GM23248 (cell line): ENCODE data around the gene CAVIN2. TPM values are rescaled to one million over a fixed set of nuclear protein-coding genes. Genes with fewer than 3 reads are reported as not detected.

Source experiments
- DNase-seq: peaks from one replicate; pipeline ENCODE4 v3.0.0-alpha.2; 2015
- H2AFZ ChIP-seq: fragments of 200-600 bp; sonication (generic); 2 replicates; pipeline ENCODE4 v1.6.1; 2016; ENCODE audit warnings: antibody characterized with exemption
- H3F3A ChIP-seq: fragments of 200-600 bp; sonication (generic); 2 replicates; pipeline ENCODE4 v1.6.1; 2016; ENCODE audit warnings: mild to moderate bottlenecking, antibody characterized with exemption, mixed run types; ENCODE audit not compliant: insufficient read depth
- H3K27ac ChIP-seq: fragments of 200-600 bp; sonication (generic); 2 replicates; pipeline ENCODE4 v1.5.1; 2016; ENCODE audit warnings: mild to moderate bottlenecking
- H3K27me3 ChIP-seq: fragments of 200-600 bp; sonication (generic); replicated peaks from 2 replicates; pipeline ENCODE4 v1.6.1; 2016; ENCODE audit warnings: mild to moderate bottlenecking; ENCODE audit not compliant: insufficient read depth
- H3K36me3 ChIP-seq: fragments of 200-600 bp; sonication (generic); 2 replicates; pipeline ENCODE4 v1.6.1; 2016; ENCODE audit warnings: low read depth, mild to moderate bottlenecking
- H3K4me1 ChIP-seq: fragments of 200-600 bp; sonication (generic); 2 replicates; pipeline ENCODE4 v1.6.1; 2016; ENCODE audit warnings: mild to moderate bottlenecking; ENCODE audit not compliant: insufficient read depth
- H3K4me2 ChIP-seq: fragments of 200-600 bp; sonication (generic); one replicate; pipeline ENCODE4 v1.6.1; 2016; ENCODE audit warnings: mild to moderate bottlenecking; ENCODE audit not compliant: unreplicated experiment
- H3K4me3 ChIP-seq: fragments of 200-600 bp; sonication (generic); 2 replicates; pipeline ENCODE4 v1.5.1; 2016; ENCODE audit warnings: mild to moderate bottlenecking
- H3K79me2 ChIP-seq: fragments of 200-600 bp; sonication (generic); 2 replicates; pipeline ENCODE4 v1.6.1; 2016; ENCODE audit warnings: mild to moderate bottlenecking; ENCODE audit not compliant: insufficient read depth
- H3K9ac ChIP-seq: fragments of 200-600 bp; sonication (generic); 2 replicates; pipeline ENCODE4 v1.6.1; 2016; ENCODE audit warnings: mild to moderate bottlenecking
- H3K9me2 ChIP-seq: fragments of 200-600 bp; sonication (generic); 2 replicates; pipeline ENCODE4 v1.6.1; 2016; ENCODE audit warnings: mixed run types, mild to moderate bottlenecking, moderate library complexity; ENCODE audit not compliant: insufficient read depth
- H3K9me3 ChIP-seq: fragments of 200-600 bp; sonication (generic); one replicate; pipeline ENCODE4 v1.6.1; 2017; ENCODE audit warnings: low read depth
- H4K20me1 ChIP-seq: fragments of 200-600 bp; sonication (generic); 2 replicates; pipeline ENCODE4 v1.6.0; 2016; ENCODE audit not compliant: insufficient read depth
- EZH2 ChIP-seq: fragments of 200-600 bp; sonication (generic); IDR thresholded peaks from 2 replicates; pipeline ENCODE4 v1.6.1; 2018; ENCODE audit warnings: antibody characterized with exemption, mild to moderate bottlenecking; ENCODE audit not compliant: insufficient read depth, poor library complexity, severe bottlenecking
- EZH2phosphoT487 ChIP-seq: fragments of 200-600 bp; sonication (generic); IDR thresholded peaks from 2 replicates; pipeline ENCODE4 v1.6.1; 2018; ENCODE audit warnings: antibody characterized with exemption, moderate library complexity, mild to moderate bottlenecking, low read depth; ENCODE audit not compliant: insufficient read depth
- WGBS, 2 experiments: methylation state at CpG; one replicate each; pipeline ENCODE4 v1.1.6; 2015 to 2017; ENCODE audit warnings: low lambda C conversion rate in 2 of 2, low coverage in 1 of 2; ENCODE audit errors: missing lambda C conversion rate in 2 of 2; 5-methylcytosine and 5-hydroxymethylcytosine counted together
- in situ Hi-C: fragments of 300-500 bp; cut with MboI; formaldehyde crosslinking; loops from 2 replicates; pipeline ENCODE4 v1.15.0; 2020
- polyA plus RNA-seq: library from polyadenylated mRNA; unstranded; fragments of >200 nt; fragmentation: Nextera tagmentation; extraction: Ambion mirVana; gene quantifications from 2 replicates; pipeline ENCODE4 v1.2.1, GENCODE V29; 2016
- total RNA-seq: library from RNA; depleted of rRNA; stranded (reverse); fragments of >200 nt; shearing (Covaris generic); gene quantifications from 2 replicates; pipeline ENCODE4 v1.2.3, GENCODE V29; 2014

CAVIN2 gene
- total and polyA plus RNA-seq, 2 experiments from 2014 or later = 3.1 to 5.2 TPM

DNA sequence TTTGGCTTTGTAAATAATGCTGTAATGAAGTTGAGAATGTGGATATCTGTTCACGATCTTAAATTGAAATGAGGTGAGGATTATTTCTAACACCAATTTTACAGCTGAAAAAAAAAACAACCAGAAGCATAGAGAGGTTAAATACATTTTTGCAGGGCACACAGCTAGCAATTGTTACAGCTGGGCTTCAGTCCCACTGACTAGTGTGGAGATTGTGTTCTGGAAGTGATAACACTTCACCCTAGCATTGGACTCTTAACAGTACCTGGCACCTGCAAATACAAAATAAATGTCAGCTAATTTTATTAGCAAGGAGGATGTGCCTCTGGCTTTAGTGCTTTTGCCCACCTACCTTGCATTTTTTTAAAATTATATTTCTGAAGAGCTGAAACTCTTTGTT is 28.8 kb downstream of the CAVIN2 start:
- no peaks in the 10 kb centered on the region for H3K9me2 ChIP-seq
- no peaks in the 10 kb centered on the region for H3K9me3 ChIP-seq
- no peaks in the 10 kb centered on the region for H3K79me2 ChIP-seq
- no peaks in the 10 kb centered on the region for H4K20me1 ChIP-seq
- H3K9ac ChIP-seq = no peak overlapping the region
- no peak overlapping the region for H3K4me2 ChIP-seq
- DNase-seq = no peak
- no peaks in the 10 kb centered on the region for H3K36me3 ChIP-seq
- H2AFZ ChIP-seq = no peak overlapping the region
- WGBS, 2 experiments = 96 to 97% methylated on average over 1 of the region's 1 CpG
- no peaks in the 10 kb centered on the region for H3K27me3 ChIP-seq
- no peak for TF ChIP-seq EZH2
- no peak for TF ChIP-seq EZH2phosphoT487
- no peak overlapping the region for H3K27ac ChIP-seq
- no peaks in the 10 kb centered on the region for H3F3A ChIP-seq
- H3K4me3 ChIP-seq = no peak overlapping the region
- no peaks in the 10 kb centered on the region for H3K4me1 ChIP-seq
- in situ Hi-C loops = loop anchor here (25.0 kb wide), 2 partner anchors 256 to 469 kb away; no protein-coding TSS in a partner anchor

DNA sequence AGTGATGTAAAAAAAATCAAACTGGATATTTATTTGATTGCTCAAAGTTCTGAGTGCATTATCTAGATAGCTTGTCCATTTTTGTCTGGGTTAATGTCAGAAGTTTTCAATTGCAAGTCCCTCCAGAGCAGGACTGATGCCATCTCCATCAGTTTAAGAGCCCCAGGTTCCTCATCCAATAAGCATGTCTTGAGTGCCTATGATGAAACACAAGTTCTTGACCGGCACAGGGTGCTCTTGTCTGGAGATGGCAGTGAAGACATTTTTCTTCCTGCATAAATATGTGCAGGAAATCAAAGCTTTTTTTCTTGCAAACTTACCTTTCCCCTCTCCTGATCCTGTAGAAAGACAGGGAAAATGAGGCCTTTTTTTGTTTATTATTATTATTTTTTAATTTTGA is 31.9 kb downstream of the CAVIN2 start:
- Histone ChIP-seq H3K4me1 (no peaks in the 10 kb centered on the region), H3K79me2 (no peaks in the 10 kb centered on the region), H3K9ac (no peak overlapping the region), H3K9me2 (no peaks in the 10 kb centered on the region), H3F3A (no peaks in the 10 kb centered on the region), H3K4me2 (no peak overlapping the region), H3K36me3 (no peaks in the 10 kb centered on the region), H3K9me3 (no peaks in the 10 kb centered on the region), H3K27ac (no peak overlapping the region), H4K20me1 (no peaks in the 10 kb centered on the region), H3K27me3 (no peaks in the 10 kb centered on the region), H3K4me3 (no peak overlapping the region), H2AFZ (no peak overlapping the region)
- no peak for DNase-seq
- in situ Hi-C loops = loop anchor here (25.0 kb wide), 2 partner anchors 253 to 472 kb away; no protein-coding TSS in a partner anchor
- no peak for TF ChIP-seq EZH2phosphoT487
- TF ChIP-seq EZH2 = no peak
- WGBS, 2 experiments = 78 to 83% methylated on average over 1 of the region's 1 CpG

DNA sequence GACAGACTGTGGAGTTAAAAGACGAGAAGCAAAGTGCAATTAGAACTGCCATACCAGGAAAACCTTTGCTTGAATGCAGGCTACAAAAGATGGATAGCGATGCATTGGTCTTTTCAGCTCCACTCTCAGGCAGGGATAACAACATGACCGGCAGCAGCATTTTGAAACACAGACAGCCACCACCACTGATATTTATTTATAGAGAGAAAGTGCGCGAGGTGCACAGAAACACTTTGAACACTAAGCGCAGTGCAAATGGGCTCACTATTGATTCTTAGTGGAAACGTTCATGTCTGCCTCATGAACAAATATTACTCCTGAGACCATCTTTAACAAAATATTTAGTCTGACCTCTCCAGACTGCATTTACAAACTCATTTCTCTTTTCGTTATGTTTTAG is 32.9 kb downstream of the CAVIN2 start:
- Histone ChIP-seq H3K9me3 (no peaks in the 10 kb centered on the region), H3K79me2 (no peaks in the 10 kb centered on the region), H3K9ac (no peak overlapping the region), H3F3A (no peaks in the 10 kb centered on the region), H3K9me2 (no peaks in the 10 kb centered on the region), H4K20me1 (no peaks in the 10 kb centered on the region), H3K36me3 (no peaks in the 10 kb centered on the region), H3K4me2 (no peak overlapping the region), H3K4me1 (no peaks in the 10 kb centered on the region), H3K4me3 (no peak overlapping the region), H2AFZ (no peak overlapping the region), H3K27ac (no peak overlapping the region), H3K27me3 (no peaks in the 10 kb centered on the region)
- in situ Hi-C loops = loop anchor here (5.0 to 25.0 kb wide), 3 partner anchors 252 to 473 kb away; no protein-coding TSS in a partner anchor
- WGBS, 2 experiments = 85 to 87% methylated on average over 8 of the region's 8 CpGs
- no peak for DNase-seq
- no peak for TF ChIP-seq EZH2

DNA sequence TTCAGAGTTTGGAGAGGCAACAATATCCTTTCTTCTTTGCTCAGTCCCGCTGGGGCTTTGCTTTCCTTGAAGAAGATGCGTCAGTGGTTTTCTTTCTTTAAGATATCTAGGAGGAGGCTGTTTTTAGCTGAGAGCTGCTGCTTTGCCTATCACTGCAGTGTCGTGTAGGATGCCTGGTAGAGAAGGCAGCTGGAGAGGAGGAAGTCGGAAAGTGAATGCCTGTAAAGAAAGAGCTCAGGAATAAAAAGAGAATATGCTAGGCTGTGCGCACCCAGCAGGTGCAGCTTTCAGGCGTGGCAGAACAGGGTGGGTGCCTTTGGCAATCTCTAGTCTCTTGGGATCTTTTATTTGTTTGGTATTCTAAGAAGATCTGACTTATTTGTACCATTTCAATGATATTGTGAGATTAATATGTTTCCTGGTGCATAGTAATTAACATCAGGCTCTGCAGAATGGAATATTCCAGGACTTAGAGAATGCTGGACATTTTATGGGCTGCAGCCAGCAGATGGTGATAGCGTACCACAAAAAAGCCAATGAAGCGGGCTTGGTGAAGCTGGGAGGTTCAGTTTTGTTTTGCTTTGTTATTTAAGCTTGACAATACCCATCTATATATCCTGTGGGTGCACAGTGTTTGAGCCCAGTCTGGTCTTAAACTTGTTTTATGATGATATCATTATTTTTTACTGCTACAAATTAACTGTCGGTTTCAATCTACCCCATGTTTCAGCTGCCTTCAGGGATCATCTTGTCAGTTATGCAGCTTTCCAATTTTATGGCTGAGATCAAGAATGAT is 34.9 kb downstream of the CAVIN2 start:
- no peaks in the 10 kb centered on the region for H3K4me1 ChIP-seq
- H3K9ac ChIP-seq = no peak overlapping the region
- H3K9me3 ChIP-seq = no peaks in the 10 kb centered on the region
- no peak overlapping the region for H3K4me2 ChIP-seq
- in situ Hi-C loops = loop anchor here (5.0 to 25.0 kb wide), 3 partner anchors 250 to 475 kb away; no protein-coding TSS in a partner anchor
- H2AFZ ChIP-seq = peak overlapping the region; percentile 57
- no peaks in the 10 kb centered on the region for H3K79me2 ChIP-seq
- WGBS, 2 experiments = 39% methylated on average over 9 of the region's 9 CpGs
- no peaks in the 10 kb centered on the region for H4K20me1 ChIP-seq
- no peaks in the 10 kb centered on the region for H3F3A ChIP-seq
- no peaks in the 10 kb centered on the region for H3K9me2 ChIP-seq
- TF ChIP-seq EZH2 (no peak), EZH2phosphoT487 (no peak)
- DNase-seq = peak; percentile 79
- H3K27me3 ChIP-seq = no peaks in the 10 kb centered on the region
- H3K27ac ChIP-seq = no peak overlapping the region
- H3K36me3 ChIP-seq = no peaks in the 10 kb centered on the region
- H3K4me3 ChIP-seq = no peak overlapping the region
